ENCODE data around the gene C4BPA.

The C4BPA gene

GRCh38 chr1:207077470-207078377, 26.3 kb upstream of the C4BPA start:
- peak; percentile 83 for DNase-seq

- no peak for DNase-seq
These were observed 25.4 kb upstream of the C4BPA start for GRCh38 chr1:207078578-207079132.

- DNase-seq = no peak
These were observed 24.3 kb upstream of the C4BPA start for GRCh38 chr1:207079706-207080241.

GRCh38 chr1:207081088-207081487, 22.9 kb upstream of the C4BPA start:
- no peak for DNase-seq

- DNase-seq = no peak
These were observed 22.2 kb upstream of the C4BPA start for GRCh38 chr1:207081806-207082205.

GRCh38 chr1:207084232-207084631, 19.8 kb upstream of the C4BPA start:
- no peak for DNase-seq

- DNase-seq = peak; percentile 72
These were observed 19.3 kb upstream of the C4BPA start for GRCh38 chr1:207084701-207085180.

- no peak for DNase-seq
These were observed 18.1 kb upstream of the C4BPA start for GRCh38 chr1:207085887-207086286.

GRCh38 chr1:207088161-207088560, 15.9 kb upstream of the C4BPA start:
- no peak for DNase-seq

- peak; percentile 19 for DNase-seq
These were observed 15.1 kb upstream of the C4BPA start, which contains the start of gene C4BPB for GRCh38 chr1:207088701-207089626. Gene C4BPB, plus strand, starts transcription at chr1:207088860. Its CDS starts 672 bp downstream, at chr1:207089532.

- no peak for DNase-seq
These were observed 14.2 kb upstream of the C4BPA start for GRCh38 chr1:207089627-207090355.

GRCh38 chr1:207091200-207091908, 12.7 kb upstream of the C4BPA start:
- no peak for DNase-seq

GRCh38 chr1:207093944-207094343, 10.1 kb upstream of the C4BPA start:
- no peak for DNase-seq

- no peak for DNase-seq
These were observed 6.1 kb upstream of the C4BPA start for GRCh38 chr1:207097871-207098324.

- DNase-seq = no peak
These were observed 2.3 kb upstream of the C4BPA start for GRCh38 chr1:207101720-207102119.

GRCh38 chr1:207102146-207102545, 1.9 kb upstream of the C4BPA start:
- DNase-seq = no peak

GRCh38 chr1:207102659-207103058, 1.4 kb upstream of the C4BPA start:
- no peak for DNase-seq

GRCh38 chr1:207109004-207109403, 5.0 kb downstream of the C4BPA start:
- no peak for DNase-seq

GRCh38 chr1:207112616-207113296, 8.7 kb downstream of the C4BPA start:
- DNase-seq = no peak

GRCh38 chr1:207115269-207115668, 11.2 kb downstream of the C4BPA start:
- no peak for DNase-seq

- no peak for DNase-seq
These were observed 20.4 kb downstream of the C4BPA start for GRCh38 chr1:207124389-207124788.
